HEK293 (cell line): ENCODE results near the gene ZNF518B.

Experiments
- KLF16 ChIP-seq: fragments of 450-650 bp; formaldehyde crosslinking; IDR thresholded peaks from 2 replicates; pipeline ENCODE4 v1.5.1; 2017; ENCODE audit warnings: missing biosample characterization, missing genetic modification characterization
- ZNF132 ChIP-seq: fragments of 450-650 bp; formaldehyde crosslinking; IDR thresholded peaks from 2 replicates; pipeline ENCODE4 v1.5.1; 2017; ENCODE audit warnings: missing biosample characterization, missing genetic modification characterization, borderline replicate concordance
- ZNF248 ChIP-seq: fragments of 450-650 bp; formaldehyde crosslinking; IDR thresholded peaks from 2 replicates; pipeline ENCODE4 v1.5.1; 2017; ENCODE audit warnings: missing biosample characterization, missing genetic modification characterization
- ZNF529 ChIP-seq: fragments of 450-650 bp; formaldehyde crosslinking; IDR thresholded peaks from 2 replicates; pipeline ENCODE4 v1.5.1; 2017; ENCODE audit warnings: missing genetic modification characterization, missing biosample characterization; ENCODE audit not compliant: insufficient replicate concordance
- ZNF785 ChIP-seq: fragments of 450-650 bp; formaldehyde crosslinking; IDR thresholded peaks from 2 replicates; pipeline ENCODE4 v1.5.1; 2016; ENCODE audit warnings: missing biosample characterization, missing genetic modification characterization
- TF ChIP-seq, protein P1 (sequence below): fragments of 450-650 bp; formaldehyde crosslinking; IDR thresholded peaks from 2 replicates; pipeline ENCODE4 v1.5.1; 2016; ENCODE audit warnings: missing biosample characterization, missing genetic modification characterization, low read depth

DNA sequence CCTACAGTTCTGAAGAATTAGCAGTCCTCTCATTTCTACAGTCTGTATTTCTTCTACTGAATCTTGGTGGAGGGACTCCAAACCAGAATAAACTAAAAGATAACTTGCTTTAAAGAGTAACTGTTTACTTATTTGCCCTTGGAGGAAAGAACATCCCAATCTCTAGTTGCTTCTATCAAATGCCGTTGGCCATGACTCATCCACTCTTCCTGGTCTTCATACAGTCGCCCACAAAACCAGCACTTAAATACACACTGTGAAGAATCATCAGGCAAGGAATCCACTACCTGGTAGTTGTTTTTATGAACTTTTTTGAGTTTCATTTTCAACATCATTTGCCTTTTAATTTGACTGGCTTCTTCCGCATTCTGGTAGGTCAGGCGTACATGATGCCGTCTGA is 14.2 kb downstream of the ZNF518B start:
- TF ChIP-seq, protein P1, sequence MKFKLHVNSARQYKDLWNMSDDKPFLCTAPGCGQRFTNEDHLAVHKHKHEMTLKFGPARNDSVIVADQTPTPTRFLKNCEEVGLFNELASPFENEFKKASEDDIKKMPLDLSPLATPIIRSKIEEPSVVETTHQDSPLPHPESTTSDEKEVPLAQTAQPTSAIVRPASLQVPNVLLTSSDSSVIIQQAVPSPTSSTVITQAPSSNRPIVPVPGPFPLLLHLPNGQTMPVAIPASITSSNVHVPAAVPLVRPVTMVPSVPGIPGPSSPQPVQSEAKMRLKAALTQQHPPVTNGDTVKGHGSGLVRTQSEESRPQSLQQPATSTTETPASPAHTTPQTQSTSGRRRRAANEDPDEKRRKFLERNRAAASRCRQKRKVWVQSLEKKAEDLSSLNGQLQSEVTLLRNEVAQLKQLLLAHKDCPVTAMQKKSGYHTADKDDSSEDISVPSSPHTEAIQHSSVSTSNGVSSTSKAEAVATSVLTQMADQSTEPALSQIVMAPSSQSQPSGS (tag by site-specific recombination): no peak
- no peak for TF ChIP-seq ZNF132
- no peak for TF ChIP-seq ZNF248 (tag by site-specific recombination)
- TF ChIP-seq KLF16: no peak
- no peak for TF ChIP-seq ZNF785 (tag by site-specific recombination)
- TF ChIP-seq ZNF529: no peak
